Measurements from ENCODE around the gene EEF1A2.

EEF1A2 gene

GRCh38 chr20:63454731-63455567 is 43.9 kb downstream of the EEF1A2 start:
- DNase-seq (ENCODE audit: low read depth), result no peak
- TF ChIP-seq CTCF (conservative IDR thresholded peaks at IDR 0.05; ENCODE audit: low read depth, low read length), result no peak
- H3K4me3 ChIP-seq (ENCODE audit: low read depth, low read length), result no peak overlapping the region

GRCh38 chr20:63452821-63453523 is 45.9 kb downstream of the EEF1A2 start:
- H3K4me3 ChIP-seq (ENCODE audit: low read depth, low read length), result no peak overlapping the region
- TF ChIP-seq CTCF (conservative IDR thresholded peaks at IDR 0.05; ENCODE audit: low read depth, low read length), result no peak
- no peak for DNase-seq (ENCODE audit: low read depth)

GRCh38 chr20:63452341-63452740 is 46.5 kb downstream of the EEF1A2 start:
- DNase-seq (ENCODE audit: low read depth), result no peak

GRCh38 chr20:63451821-63452220 is 47.1 kb downstream of the EEF1A2 start:
- TF ChIP-seq CTCF (conservative IDR thresholded peaks at IDR 0.05; ENCODE audit: low read depth, low read length), result no peak
- no peak overlapping the region for H3K4me3 ChIP-seq (ENCODE audit: low read depth, low read length)
- no peak for DNase-seq (ENCODE audit: low read depth)

More at GRCh38 chr20:63452341-63452740, 46.5 kb downstream of the EEF1A2 start:
- H3K4me3 ChIP-seq (ENCODE audit: low read depth, low read length), result no peak overlapping the region
- TF ChIP-seq CTCF (conservative IDR thresholded peaks at IDR 0.05; ENCODE audit: low read depth, low read length), result no peak

GRCh38 chr20:63449796-63450730 is 48.8 kb downstream of the EEF1A2 start:
- H3K4me3 ChIP-seq (ENCODE audit: low read depth, low read length), result no peak overlapping the region
- DNase-seq (ENCODE audit: low read depth), result no peak
- TF ChIP-seq CTCF (conservative IDR thresholded peaks at IDR 0.05; ENCODE audit: low read depth, low read length), result no peak

- no peak overlapping the region for H3K4me3 ChIP-seq (ENCODE audit: low read depth, low read length)
- no peak for TF ChIP-seq CTCF (conservative IDR thresholded peaks at IDR 0.05; ENCODE audit: low read depth, low read length)
- DNase-seq (ENCODE audit: low read depth), result no peak
Observed at GRCh38 chr20:63449025-63449424, 49.9 kb downstream of the EEF1A2 start.

Data from choroid plexus epithelial cell (primary cell).